ENCODE measurements around the gene MAN1A1.
"Not testable (repeated sequence)": the region's sequence is repeated elsewhere in the genome, so short reads cannot be mapped to it uniquely, and the experiment has no call there.

The MAN1A1 gene

DNA sequence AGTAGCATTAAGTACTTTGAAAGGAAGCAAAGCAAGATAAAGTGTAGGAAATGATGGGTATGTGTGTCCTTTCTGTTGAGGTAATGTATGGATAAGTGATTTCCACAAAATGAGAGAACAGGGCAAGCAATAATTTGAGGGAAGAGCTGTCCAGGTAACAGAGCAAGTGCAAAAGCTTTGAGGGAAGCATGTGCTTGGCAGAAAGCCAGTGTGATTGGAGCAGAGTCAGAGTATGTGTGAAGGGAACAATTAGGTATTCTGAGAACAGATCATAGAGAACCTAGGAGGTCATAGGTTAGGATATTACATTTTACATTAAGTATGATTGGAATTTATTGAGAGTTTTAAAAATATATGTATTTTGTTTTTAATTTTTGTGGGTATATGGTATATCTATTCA, 30.2 kb upstream of the MAN1A1 start:
- no peak overlapping the region for H3K4me3 Mint-ChIP-seq
- peaks cover 34% of the 10 kb centered on the region for H3K9me3 Mint-ChIP-seq
- no peak for DNase-seq
- no peaks in the 10 kb centered on the region for H3K27me3 Mint-ChIP-seq (ENCODE audit: low read depth, poor library complexity)
- no peak for TF ChIP-seq CTCF (IDR thresholded peaks at IDR 0.05)
- no peaks in the 10 kb centered on the region for H3K36me3 Mint-ChIP-seq (ENCODE audit: low read depth)
- no peak overlapping the region for H3K27ac Mint-ChIP-seq
- no peaks in the 10 kb centered on the region for H3K4me1 Mint-ChIP-seq

DNA sequence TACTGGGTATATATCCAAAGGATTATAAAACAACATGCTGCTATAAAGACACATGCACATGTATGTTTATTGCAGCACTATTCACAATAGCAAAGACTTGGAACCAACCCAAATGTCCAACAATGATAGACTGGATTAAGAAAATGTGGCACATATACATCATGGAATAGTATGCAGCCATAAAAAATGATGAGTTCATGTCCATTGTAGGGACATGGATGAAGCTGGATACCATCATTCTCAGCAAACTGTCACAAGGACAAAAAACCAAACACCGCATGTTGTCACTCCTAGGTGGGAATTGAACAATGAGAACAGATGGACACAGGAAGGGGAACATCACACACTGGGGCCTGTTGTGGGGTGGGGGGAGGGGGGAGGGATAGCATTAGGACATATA, 27.5 kb upstream of the MAN1A1 start:
- H3K4me1 Mint-ChIP-seq, H3K27ac Mint-ChIP-seq, H3K4me3 Mint-ChIP-seq: not testable (repeated sequence)

GRCh38 chr6:119370080-119370479, 20.5 kb upstream of the MAN1A1 start:
- no peak overlapping the region for H3K27ac Mint-ChIP-seq
- no peak for DNase-seq
- no peak overlapping the region for H3K4me3 Mint-ChIP-seq
- H3K27me3 Mint-ChIP-seq (ENCODE audit: low read depth, poor library complexity), result peaks cover 10% of the 10 kb centered on the region
- no peaks in the 10 kb centered on the region for H3K4me1 Mint-ChIP-seq
- H3K36me3 Mint-ChIP-seq (ENCODE audit: low read depth), result peaks cover 4% of the 10 kb centered on the region
- H3K9me3 Mint-ChIP-seq, result peaks cover 10% of the 10 kb centered on the region
- TF ChIP-seq CTCF (IDR thresholded peaks at IDR 0.05), result no peak

More for the DNA sequence above, 27.5 kb upstream of the MAN1A1 start:
- not testable (repeated sequence) for H3K27me3 Mint-ChIP-seq (ENCODE audit: low read depth, poor library complexity); DNase-seq; H3K36me3 Mint-ChIP-seq (ENCODE audit: low read depth)
- H3K9me3 Mint-ChIP-seq, result peaks cover 36% of the 10 kb centered on the region

GRCh38 chr6:119368921-119369320, 19.4 kb upstream of the MAN1A1 start:
- H3K36me3 Mint-ChIP-seq (ENCODE audit: low read depth), result peaks cover 9% of the 10 kb centered on the region
- no peak overlapping the region for H3K4me3 Mint-ChIP-seq
- H3K27ac Mint-ChIP-seq, result no peak overlapping the region
- H3K27me3 Mint-ChIP-seq (ENCODE audit: low read depth, poor library complexity), result peaks cover 4% of the 10 kb centered on the region
- H3K9me3 Mint-ChIP-seq, result peaks cover 8% of the 10 kb centered on the region
- DNase-seq, result no peak
- no peaks in the 10 kb centered on the region for H3K4me1 Mint-ChIP-seq
- TF ChIP-seq CTCF (IDR thresholded peaks at IDR 0.05), result no peak

DNA sequence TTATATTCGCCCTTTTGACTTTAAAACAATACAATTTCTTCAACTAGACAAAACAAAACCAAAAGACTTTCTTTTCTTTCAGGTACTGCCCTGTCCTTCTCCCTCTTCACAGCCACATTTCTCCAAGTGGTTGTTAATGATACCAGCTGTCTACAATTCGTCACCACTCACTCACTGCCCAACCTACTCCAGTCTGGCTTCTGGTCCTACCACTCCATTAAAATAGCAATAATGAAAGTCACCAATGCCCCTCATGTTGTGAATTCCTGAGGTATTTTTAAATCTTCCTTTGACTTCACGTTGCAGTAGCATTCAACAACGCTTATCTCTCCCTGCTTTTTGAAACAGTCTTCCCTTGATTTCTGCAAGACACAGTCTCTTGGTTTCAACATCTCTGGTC, 11.6 kb upstream of the MAN1A1 start:
- Mint-ChIP-seq H3K27ac (no peak overlapping the region), H3K36me3 (ENCODE audit: low read depth) (peaks cover 9% of the 10 kb centered on the region), H3K4me3 (no peak overlapping the region), H3K27me3 (ENCODE audit: low read depth, poor library complexity) (no peaks in the 10 kb centered on the region), H3K4me1 (no peaks in the 10 kb centered on the region), H3K9me3 (peaks cover 4% of the 10 kb centered on the region)
- no peak for TF ChIP-seq CTCF (IDR thresholded peaks at IDR 0.05)
- DNase-seq, result no peak

DNA sequence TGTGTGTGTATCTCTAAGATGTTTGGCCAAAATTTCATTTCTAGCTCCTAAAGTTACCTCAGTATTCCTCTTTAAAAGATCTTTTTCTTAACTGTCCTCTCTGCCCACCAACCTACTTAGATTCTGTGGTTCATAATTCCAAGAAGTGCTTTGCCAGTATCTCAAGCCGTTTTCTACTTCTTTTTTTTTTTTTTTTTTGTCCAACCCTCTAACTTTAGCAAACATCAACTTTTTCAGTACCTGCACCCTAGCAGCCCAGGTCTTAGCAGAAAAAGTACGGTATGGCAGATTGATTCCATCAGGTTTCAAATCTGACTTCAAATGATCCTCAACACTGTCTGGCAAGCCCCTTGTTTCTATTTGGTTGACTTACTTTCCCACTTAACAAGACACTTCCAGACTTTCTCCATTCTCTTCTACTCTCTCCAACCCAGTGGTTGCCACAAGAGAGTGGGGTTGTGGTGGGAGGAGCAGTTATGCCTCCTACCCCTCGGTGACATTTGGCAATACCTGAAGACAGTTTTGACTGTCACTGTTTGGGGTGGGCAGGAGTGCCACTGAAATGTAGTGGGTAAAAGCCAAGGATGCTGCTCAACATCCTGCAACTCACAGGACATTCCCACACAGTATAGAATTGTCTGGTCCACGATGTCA, 10.8 kb upstream of the MAN1A1 start:
- Mint-ChIP-seq H3K4me3 (no peak overlapping the region), H3K27ac (no peak overlapping the region), H3K36me3 (ENCODE audit: low read depth) (peaks cover 8% of the 10 kb centered on the region), H3K9me3 (peaks cover 4% of the 10 kb centered on the region), H3K4me1 (peaks cover 3% of the 10 kb centered on the region), H3K27me3 (ENCODE audit: low read depth, poor library complexity) (no peaks in the 10 kb centered on the region)
- no peak for TF ChIP-seq CTCF (IDR thresholded peaks at IDR 0.05)
- DNase-seq, result no peak
